ENCODE measurements around the gene NFATC2.

NFATC2 gene

DNA sequence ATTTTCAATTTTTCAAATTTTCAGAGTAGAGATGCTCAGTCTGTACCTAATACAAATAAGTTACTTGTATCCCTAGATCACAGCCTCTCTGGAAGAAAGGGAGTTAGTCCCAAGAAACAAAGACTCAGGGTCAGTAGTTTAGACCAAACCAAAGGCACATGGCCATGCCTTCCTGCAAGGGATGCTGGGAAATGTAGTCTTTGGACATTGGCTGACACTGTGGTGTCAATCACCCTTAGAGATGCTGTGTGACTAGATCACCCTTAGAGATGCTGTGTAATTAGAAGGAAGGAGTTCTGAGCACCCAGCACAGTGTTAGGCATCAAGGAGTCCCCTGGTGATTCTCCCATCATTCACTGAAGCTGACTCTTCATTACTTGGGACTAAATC, 202.1 kb downstream of the NFATC2 start:
- no peaks in the 10 kb centered on the region for H3K36me3 ChIP-seq (ENCODE audit: control insufficient read depth in 2 of 2, insufficient read depth in 1 of 2, low read length in 2 of 2)
- H3K4me1 ChIP-seq (ENCODE audit: control insufficient read depth, insufficient read depth, low read length): no peaks in the 10 kb centered on the region
- no peaks in the 10 kb centered on the region for H3K9me3 ChIP-seq (ENCODE audit: control insufficient read depth, insufficient read depth, low read depth, low read length)
- TF ChIP-seq ZNF404 (tag by site-specific recombination; IDR thresholded peaks at IDR 0.05) (no peak), ZNF335 (tag by site-specific recombination; conservative IDR thresholded peaks at IDR 0.05) (peak; percentile 37; the same call in 1 of the 2 replicates), ZNF302 (tag by site-specific recombination; IDR thresholded peaks at IDR 0.05; ENCODE audit: low read depth) (no peak)
- no peak overlapping the region for H3K27ac ChIP-seq (ENCODE audit: extremely low read depth, low read depth, low read length)
- CTCF ChIA-PET: interaction anchor here (0.6 to 1.2 kb wide), 2 partner anchors 14 to 33 kb away, joined by 3 read pairs; no protein-coding TSS in a partner anchor
- H3K4me3 ChIP-seq (ENCODE audit: low read depth, low read length): no peak overlapping the region
- POLR2A ChIA-PET: no interaction called here

DNA sequence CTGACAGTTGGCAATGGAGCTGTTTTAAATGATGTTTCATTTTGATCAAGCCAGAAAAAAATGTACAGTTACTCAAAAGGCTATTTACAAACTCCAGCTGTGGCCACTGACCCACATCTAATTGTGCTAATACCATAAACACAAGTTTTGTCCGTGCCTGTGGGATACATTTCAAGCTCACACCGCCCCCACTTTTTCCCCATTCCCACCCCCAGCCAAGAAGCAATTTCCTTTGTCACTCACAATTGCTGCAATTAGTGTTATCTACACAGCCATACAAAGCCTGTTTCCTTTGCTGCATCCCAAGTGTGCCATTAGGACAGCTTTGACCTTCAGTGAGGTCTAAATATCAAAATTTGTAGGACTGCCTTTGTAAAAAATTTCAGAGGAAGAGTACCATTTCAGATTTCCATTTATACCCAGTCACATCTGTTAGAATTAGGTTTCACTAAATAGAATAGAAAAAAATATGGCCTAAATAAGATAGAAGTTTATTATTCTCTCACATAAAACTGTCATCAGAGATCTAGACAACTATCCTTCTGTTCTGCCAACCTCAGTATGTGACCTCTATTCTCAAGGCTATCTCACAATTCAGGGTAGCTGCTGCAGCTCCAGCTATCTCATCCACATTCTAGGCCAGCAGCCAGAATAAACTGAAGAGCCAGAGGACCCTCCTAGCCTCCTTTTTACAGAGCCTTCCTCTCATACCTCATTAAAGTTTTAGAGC, 202.6 kb downstream of the NFATC2 start:
- H3K9me3 ChIP-seq (ENCODE audit: control insufficient read depth, insufficient read depth, low read depth, low read length): no peaks in the 10 kb centered on the region
- ChIA-PET CTCF (interaction anchor here (0.6 to 1.3 kb wide), 5 partner anchors 15 to 352 kb away, joined by 3 to 6 read pairs (median 3); no protein-coding TSS in a partner anchor), POLR2A (no interaction called here)

DNA sequence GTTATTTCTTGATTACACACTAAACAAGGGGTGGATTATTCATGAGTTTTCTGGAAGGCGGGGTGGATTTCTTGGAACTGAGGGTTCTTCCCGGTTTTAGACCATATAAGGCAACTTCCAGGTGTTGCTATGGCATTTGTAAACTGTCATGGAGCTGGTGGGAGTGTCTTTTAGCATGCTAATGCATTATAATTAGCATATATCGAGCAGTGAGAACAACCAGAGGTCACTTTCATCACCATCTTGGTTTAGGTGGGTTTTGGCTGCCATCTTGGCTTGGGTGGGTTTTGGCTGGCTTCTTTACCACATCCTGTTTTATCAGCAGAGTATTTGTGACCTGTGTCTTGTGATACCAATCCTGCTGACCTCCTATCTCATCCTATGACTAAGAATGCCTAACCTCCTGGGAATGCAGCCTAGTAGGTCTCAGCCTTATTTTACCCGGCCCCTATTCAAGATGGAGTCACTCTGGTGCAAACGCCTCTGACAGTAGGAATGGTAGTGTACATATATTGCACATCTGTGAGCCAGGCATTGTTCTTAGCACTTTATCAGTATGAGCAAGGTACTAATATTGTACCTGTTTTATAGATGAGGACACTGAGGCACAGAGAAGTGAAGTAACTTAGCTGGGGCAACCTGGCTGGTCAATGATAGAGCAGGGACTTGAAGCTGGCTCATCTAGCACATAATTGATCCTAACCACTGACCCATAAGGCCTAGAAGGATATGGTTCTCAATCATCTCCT, 203.7 kb downstream of the NFATC2 start:
- CTCF ChIA-PET: interaction anchor here (0.7 to 1.3 kb wide), 3 partner anchors 21 to 351 kb away, joined by 3 to 6 read pairs (median 5); no protein-coding TSS in a partner anchor
- Histone ChIP-seq H3K27ac (ENCODE audit: extremely low read depth, low read depth, low read length) (no peak overlapping the region), H3K9me3 (ENCODE audit: control insufficient read depth, insufficient read depth, low read depth, low read length) (no peaks in the 10 kb centered on the region)
- TF ChIP-seq ZNF341 (tag by site-specific recombination; IDR thresholded peaks at IDR 0.05; ENCODE audit: low read depth) (no peak), ZNF350 (tag by site-specific recombination; IDR thresholded peaks at IDR 0.05) (no peak), EGR2 (tag by site-specific recombination; IDR thresholded peaks at IDR 0.05; ENCODE audit: low read depth) (no peak), ZNF112 (tag by site-specific recombination; IDR thresholded peaks at IDR 0.05) (no peak), ZNF16 (tag by site-specific recombination; IDR thresholded peaks at IDR 0.05; ENCODE audit: low read depth) (no peak), ZNF623 (tag by site-specific recombination; IDR thresholded peaks at IDR 0.05) (no peak), ZNF792 (tag by site-specific recombination; IDR thresholded peaks at IDR 0.05) (no peak), ZNF132 (tag by site-specific recombination; IDR thresholded peaks at IDR 0.05; ENCODE audit: borderline replicate concordance) (no peak), ZNF274 (IDR thresholded peaks at IDR 0.05; ENCODE audit: low read length) (no peak), ZNF274 (tag by site-specific recombination; IDR thresholded peaks at IDR 0.05; ENCODE audit: borderline replicate concordance) (no peak), ZFP3 (tag by site-specific recombination; IDR thresholded peaks at IDR 0.05; ENCODE audit: low read depth) (no peak), GLI4 (tag by site-specific recombination; IDR thresholded peaks at IDR 0.05) (no peak), ZFP37 (tag by site-specific recombination; IDR thresholded peaks at IDR 0.05) (no peak)
- TF ChIP-seq, protein P1, sequence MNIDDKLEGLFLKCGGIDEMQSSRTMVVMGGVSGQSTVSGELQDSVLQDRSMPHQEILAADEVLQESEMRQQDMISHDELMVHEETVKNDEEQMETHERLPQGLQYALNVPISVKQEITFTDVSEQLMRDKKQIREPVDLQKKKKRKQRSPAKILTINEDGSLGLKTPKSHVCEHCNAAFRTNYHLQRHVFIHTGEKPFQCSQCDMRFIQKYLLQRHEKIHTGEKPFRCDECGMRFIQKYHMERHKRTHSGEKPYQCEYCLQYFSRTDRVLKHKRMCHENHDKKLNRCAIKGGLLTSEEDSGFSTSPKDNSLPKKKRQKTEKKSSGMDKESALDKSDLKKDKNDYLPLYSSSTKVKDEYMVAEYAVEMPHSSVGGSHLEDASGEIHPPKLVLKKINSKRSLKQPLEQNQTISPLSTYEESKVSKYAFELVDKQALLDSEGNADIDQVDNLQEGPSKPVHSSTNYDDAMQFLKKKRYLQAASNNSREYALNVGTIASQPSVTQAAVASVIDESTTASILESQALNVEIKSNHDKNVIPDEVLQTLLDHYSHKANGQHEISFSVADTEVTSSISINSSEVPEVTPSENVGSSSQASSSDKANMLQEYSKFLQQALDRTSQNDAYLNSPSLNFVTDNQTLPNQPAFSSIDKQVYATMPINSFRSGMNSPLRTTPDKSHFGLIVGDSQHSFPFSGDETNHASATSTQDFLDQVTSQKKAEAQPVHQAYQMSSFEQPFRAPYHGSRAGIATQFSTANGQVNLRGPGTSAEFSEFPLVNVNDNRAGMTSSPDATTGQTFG (tag by site-specific recombination; IDR thresholded peaks at IDR 0.05; ENCODE audit: borderline replicate concordance): no peak

More for the DNA sequence above, 202.6 kb downstream of the NFATC2 start:
- Histone ChIP-seq H3K36me3 (ENCODE audit: control insufficient read depth in 2 of 2, insufficient read depth in 1 of 2, low read length in 2 of 2) (no peaks in the 10 kb centered on the region), H3K27ac (ENCODE audit: extremely low read depth, low read depth, low read length) (no peak overlapping the region), H3K4me1 (ENCODE audit: control insufficient read depth, insufficient read depth, low read length) (no peaks in the 10 kb centered on the region), H3K4me3 (ENCODE audit: low read depth, low read length) (no peak overlapping the region)
- TF ChIP-seq EGR2 (tag by site-specific recombination; IDR thresholded peaks at IDR 0.05; ENCODE audit: low read depth) (peak; percentile 68), ZNF629 (tag by site-specific recombination; IDR thresholded peaks at IDR 0.05) (no peak), ZFHX2 (tag by site-specific recombination; conservative IDR thresholded peaks at IDR 0.05) (peak; percentile 84), FEZF1 (tag by site-specific recombination; IDR thresholded peaks at IDR 0.05) (peak; percentile 59), SP7 (tag by site-specific recombination; IDR thresholded peaks at IDR 0.05) (0 out of 2 replicates have a peak, but pooled peaks have one; percentile 15), SP2 (tag by site-specific recombination; IDR thresholded peaks at IDR 0.05) (no peak), GLIS1 (tag by site-specific recombination; IDR thresholded peaks at IDR 0.05) (peak; percentile 70)
- TF ChIP-seq, protein P2, sequence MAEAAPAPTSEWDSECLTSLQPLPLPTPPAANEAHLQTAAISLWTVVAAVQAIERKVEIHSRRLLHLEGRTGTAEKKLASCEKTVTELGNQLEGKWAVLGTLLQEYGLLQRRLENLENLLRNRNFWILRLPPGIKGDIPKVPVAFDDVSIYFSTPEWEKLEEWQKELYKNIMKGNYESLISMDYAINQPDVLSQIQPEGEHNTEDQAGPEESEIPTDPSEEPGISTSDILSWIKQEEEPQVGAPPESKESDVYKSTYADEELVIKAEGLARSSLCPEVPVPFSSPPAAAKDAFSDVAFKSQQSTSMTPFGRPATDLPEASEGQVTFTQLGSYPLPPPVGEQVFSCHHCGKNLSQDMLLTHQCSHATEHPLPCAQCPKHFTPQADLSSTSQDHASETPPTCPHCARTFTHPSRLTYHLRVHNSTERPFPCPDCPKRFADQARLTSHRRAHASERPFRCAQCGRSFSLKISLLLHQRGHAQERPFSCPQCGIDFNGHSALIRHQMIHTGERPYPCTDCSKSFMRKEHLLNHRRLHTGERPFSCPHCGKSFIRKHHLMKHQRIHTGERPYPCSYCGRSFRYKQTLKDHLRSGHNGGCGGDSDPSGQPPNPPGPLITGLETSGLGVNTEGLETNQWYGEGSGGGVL (tag by site-specific recombination; IDR thresholded peaks at IDR 0.05): 0 out of 2 replicates have a peak, but pooled peaks have one; percentile 18
- TF ChIP-seq, protein P3, sequence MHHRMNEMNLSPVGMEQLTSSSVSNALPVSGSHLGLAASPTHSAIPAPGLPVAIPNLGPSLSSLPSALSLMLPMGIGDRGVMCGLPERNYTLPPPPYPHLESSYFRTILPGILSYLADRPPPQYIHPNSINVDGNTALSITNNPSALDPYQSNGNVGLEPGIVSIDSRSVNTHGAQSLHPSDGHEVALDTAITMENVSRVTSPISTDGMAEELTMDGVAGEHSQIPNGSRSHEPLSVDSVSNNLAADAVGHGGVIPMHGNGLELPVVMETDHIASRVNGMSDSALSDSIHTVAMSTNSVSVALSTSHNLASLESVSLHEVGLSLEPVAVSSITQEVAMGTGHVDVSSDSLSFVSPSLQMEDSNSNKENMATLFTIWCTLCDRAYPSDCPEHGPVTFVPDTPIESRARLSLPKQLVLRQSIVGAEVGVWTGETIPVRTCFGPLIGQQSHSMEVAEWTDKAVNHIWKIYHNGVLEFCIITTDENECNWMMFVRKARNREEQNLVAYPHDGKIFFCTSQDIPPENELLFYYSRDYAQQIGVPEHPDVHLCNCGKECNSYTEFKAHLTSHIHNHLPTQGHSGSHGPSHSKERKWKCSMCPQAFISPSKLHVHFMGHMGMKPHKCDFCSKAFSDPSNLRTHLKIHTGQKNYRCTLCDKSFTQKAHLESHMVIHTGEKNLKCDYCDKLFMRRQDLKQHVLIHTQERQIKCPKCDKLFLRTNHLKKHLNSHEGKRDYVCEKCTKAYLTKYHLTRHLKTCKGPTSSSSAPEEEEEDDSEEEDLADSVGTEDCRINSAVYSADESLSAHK (tag by site-specific recombination; IDR thresholded peaks at IDR 0.05): 0 out of 2 replicates have a peak, but pooled peaks have one; percentile 2

More for the DNA sequence above, 203.7 kb downstream of the NFATC2 start:
- POLR2A ChIA-PET: no interaction called here
- Histone ChIP-seq H3K4me3 (ENCODE audit: low read depth, low read length) (no peak overlapping the region), H3K4me1 (ENCODE audit: control insufficient read depth, insufficient read depth, low read length) (no peaks in the 10 kb centered on the region), H3K36me3 (ENCODE audit: control insufficient read depth in 2 of 2, insufficient read depth in 1 of 2, low read length in 2 of 2) (no peaks in the 10 kb centered on the region)

All from HEK293 (cell line).